Vagina (tissue), 2 donors: ENCODE results near the gene NLRP10. TPM values are rescaled to one million over a fixed set of nuclear protein-coding genes. Genes with fewer than 3 reads are reported as not detected.

Source experiments
- DNase-seq, 2 donors: peaks; one replicate each; pipeline ENCODE4 v3.0.0-alpha.2; 2017; ENCODE audit errors: extremely low spot score in 2 of 2
- H3K27ac ChIP-seq: fragments of 200-600 bp; sonication (generic); one replicate; pipeline ENCODE4 v1.5.1; 2019
- H3K27me3 ChIP-seq: fragments of 200-600 bp; sonication (generic); one replicate; pipeline ENCODE4 v1.5.1; 2019
- H3K36me3 ChIP-seq, 2 donors: fragments of 200-600 bp; sonication (generic); one replicate each; pipeline ENCODE4 v1.5.1; 2017 to 2019
- H3K4me1 ChIP-seq: fragments of 200-600 bp; sonication (generic); one replicate; pipeline ENCODE4 v1.5.1; 2019
- H3K4me3 ChIP-seq, 2 donors: fragments of 200-600 bp; sonication (generic); 1 replicate in 1 of 2; 2 replicates in 1 of 2; pipeline ENCODE4 v1.5.1; 2016 to 2019
- H3K9me3 ChIP-seq: fragments of 200-600 bp; sonication (generic); one replicate; pipeline ENCODE4 v1.5.1; 2019
- POLR2A ChIP-seq, 2 donors: fragments of 450-650 bp; IDR thresholded peaks; one replicate each; pipeline ENCODE4 v1.6.1; 2017; ENCODE audit warnings: antibody characterized with exemption in 2 of 2, mild to moderate bottlenecking in 2 of 2, moderate library complexity in 2 of 2
- POLR2AphosphoS5 ChIP-seq, 2 donors: sonication (generic); formaldehyde crosslinking; IDR thresholded peaks; one replicate each; pipeline ENCODE4 v1.9.0; 2017; ENCODE audit warnings: antibody characterized with exemption in 2 of 2, mild to moderate bottlenecking in 2 of 2, low read depth in 1 of 2; ENCODE audit not compliant: insufficient read depth in 1 of 2
- intact Hi-C: fragments of 100-400 bp; cut with DNase I; formaldehyde crosslinking; loops from one replicate; pipeline ENCODE4 v1.15.1; 2023
- total RNA-seq: library from RNA; depleted of rRNA; stranded (reverse); fragments of >200 nt; gene quantifications from one replicate; pipeline ENCODE4 v1.2.3, GENCODE V29; 2016
- TF ChIP-seq, protein P1 (sequence below), 3 experiments: fragments of 450-650 bp in 2 of 3; fragments of 200-600 bp in 1 of 3; sonication (generic) in 1 of 3; IDR thresholded peaks; one replicate each; pipeline ENCODE4 v1.5.1; 2017 to 2019; ENCODE audit warnings: antibody characterized with exemption in 3 of 3, mild to moderate bottlenecking in 2 of 3, moderate library complexity in 2 of 3

NLRP10 gene
- total RNA-seq, 1 donor from 2014 or later, result not detected

DNA sequence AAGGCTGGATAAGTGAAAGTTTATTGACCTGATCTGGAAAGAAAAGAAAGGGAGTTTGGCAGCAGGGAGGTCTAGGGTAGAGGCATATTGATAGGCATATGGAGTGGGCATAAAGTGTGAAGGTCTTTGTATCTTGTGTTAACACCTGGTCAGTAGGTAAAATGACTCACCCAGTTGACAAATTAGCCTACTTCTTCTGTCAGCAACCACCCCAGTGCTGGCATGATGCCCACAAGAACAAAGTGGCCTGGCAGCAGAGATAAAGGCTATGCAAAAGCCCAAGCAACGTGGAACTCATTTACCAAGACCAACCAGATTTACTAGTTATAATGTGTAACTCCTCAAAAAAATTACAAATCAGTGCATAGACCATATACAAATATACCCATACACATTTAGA is 28.6 kb downstream of the NLRP10 start:
- no peaks in the 10 kb centered on the region for H3K36me3 ChIP-seq
- H3K4me1 ChIP-seq, result no peaks in the 10 kb centered on the region
- TF ChIP-seq POLR2AphosphoS5 (IDR thresholded peaks at IDR 0.05; ENCODE audit: insufficient read depth in 1 of 2, low read depth in 1 of 2), result no peak
- TF ChIP-seq POLR2A (IDR thresholded peaks at IDR 0.05), result no peak
- TF ChIP-seq, protein P1, sequence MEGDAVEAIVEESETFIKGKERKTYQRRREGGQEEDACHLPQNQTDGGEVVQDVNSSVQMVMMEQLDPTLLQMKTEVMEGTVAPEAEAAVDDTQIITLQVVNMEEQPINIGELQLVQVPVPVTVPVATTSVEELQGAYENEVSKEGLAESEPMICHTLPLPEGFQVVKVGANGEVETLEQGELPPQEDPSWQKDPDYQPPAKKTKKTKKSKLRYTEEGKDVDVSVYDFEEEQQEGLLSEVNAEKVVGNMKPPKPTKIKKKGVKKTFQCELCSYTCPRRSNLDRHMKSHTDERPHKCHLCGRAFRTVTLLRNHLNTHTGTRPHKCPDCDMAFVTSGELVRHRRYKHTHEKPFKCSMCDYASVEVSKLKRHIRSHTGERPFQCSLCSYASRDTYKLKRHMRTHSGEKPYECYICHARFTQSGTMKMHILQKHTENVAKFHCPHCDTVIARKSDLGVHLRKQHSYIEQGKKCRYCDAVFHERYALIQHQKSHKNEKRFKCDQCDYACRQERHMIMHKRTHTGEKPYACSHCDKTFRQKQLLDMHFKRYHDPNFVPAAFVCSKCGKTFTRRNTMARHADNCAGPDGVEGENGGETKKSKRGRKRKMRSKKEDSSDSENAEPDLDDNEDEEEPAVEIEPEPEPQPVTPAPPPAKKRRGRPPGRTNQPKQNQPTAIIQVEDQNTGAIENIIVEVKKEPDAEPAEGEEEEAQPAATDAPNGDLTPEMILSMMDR (IDR thresholded peaks at IDR 0.05), result no peak
- no peaks in the 10 kb centered on the region for H3K27me3 ChIP-seq
- intact Hi-C loops, result no loop called here
- no peaks in the 10 kb centered on the region for H3K9me3 ChIP-seq
- DNase-seq, result no peak
- no peak overlapping the region for H3K27ac ChIP-seq
- no peak overlapping the region for H3K4me3 ChIP-seq

DNA sequence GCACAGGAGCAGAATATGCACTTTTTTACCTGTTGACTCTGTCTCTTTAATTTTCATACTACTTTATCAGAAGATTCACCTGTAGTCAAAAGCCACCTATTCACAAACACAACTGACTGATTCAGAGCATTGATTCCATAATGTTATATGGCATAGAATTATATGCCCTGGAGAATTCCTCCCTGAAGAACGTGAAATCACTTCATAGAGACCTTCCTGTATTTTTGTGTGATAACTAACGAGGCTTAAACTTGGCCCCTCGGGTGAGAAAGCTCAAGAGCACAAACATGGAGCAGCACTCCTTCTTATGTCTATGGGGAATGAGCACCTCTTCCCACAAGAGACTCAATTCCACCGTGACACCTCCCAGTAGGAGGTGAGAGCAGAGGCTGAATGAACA is 34.1 kb downstream of the NLRP10 start, which contains the start of gene OR10A6:
Gene OR10A6 (minus strand): TSS at position 101 of the 400 bp plus-strand sequence. CDS start 2,606 bp downstream, outside the sequence.
- no peaks in the 10 kb centered on the region for H3K36me3 ChIP-seq
- TF ChIP-seq POLR2A (IDR thresholded peaks at IDR 0.05) (no peak), POLR2AphosphoS5 (IDR thresholded peaks at IDR 0.05; ENCODE audit: insufficient read depth in 1 of 2, low read depth in 1 of 2) (no peak)
- TF ChIP-seq, protein P1 (IDR thresholded peaks at IDR 0.05), result no peak

DNA sequence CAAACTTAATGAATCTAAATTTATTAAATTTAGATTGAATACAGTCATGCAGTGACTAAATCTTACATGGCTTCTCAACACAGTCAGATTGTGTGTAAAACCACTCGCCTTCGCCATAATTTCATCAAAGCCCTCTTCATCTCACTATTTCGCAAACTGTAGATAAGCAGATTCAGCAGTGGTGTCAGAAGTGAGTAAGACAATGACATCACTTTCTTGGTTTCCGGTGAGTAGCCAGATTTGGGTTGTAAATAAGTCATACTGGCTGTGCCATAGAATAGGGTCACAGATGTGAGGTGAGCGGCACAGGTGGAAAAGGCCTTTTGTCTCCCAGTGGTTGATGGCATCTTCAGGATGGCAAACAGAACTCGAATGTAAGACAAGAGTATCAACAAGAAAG is 37.6 kb downstream of the NLRP10 start:
- no peaks in the 10 kb centered on the region for H3K9me3 ChIP-seq
- intact Hi-C loops, result no loop called here
- no peak overlapping the region for H3K4me3 ChIP-seq
- no peak for DNase-seq
- H3K27me3 ChIP-seq, result no peaks in the 10 kb centered on the region
- H3K36me3 ChIP-seq, result no peaks in the 10 kb centered on the region
- TF ChIP-seq POLR2A (IDR thresholded peaks at IDR 0.05), result no peak
- TF ChIP-seq POLR2AphosphoS5 (IDR thresholded peaks at IDR 0.05; ENCODE audit: insufficient read depth in 1 of 2, low read depth in 1 of 2), result no peak
- TF ChIP-seq, protein P1 (IDR thresholded peaks at IDR 0.05), result no peak
- no peaks in the 10 kb centered on the region for H3K4me1 ChIP-seq
- H3K27ac ChIP-seq, result no peak overlapping the region

More for the DNA sequence above, 34.1 kb downstream of the NLRP10 start, which contains the start of gene OR10A6:
- Histone ChIP-seq H3K27me3 (no peaks in the 10 kb centered on the region), H3K9me3 (no peaks in the 10 kb centered on the region), H3K27ac (no peak within 1 kb of the TSS), H3K4me1 (no peaks in the 10 kb centered on the region), H3K4me3 (no peak within 1 kb of the TSS)
- DNase-seq, result no peak
- intact Hi-C loops, result no loop called here

DNA sequence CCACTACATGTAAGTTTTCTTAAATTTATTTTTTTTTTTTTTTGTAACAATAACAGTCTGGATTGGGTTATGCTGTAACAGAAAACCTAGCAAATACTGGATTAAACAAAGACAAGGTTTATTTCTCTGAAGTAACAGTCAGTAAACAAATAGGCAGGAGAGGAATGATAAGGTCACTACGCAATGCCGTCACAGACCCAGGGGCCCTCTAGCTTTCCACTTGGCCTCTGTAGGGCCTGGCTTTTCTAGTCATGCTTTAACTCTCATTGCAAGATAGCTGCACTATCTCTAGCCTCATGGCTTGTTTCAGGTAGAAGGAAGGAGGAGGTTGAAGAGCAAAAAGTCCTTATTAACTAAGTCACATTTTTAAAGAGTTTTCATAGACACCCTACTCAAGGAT is 40.7 kb downstream of the NLRP10 start:
- TF ChIP-seq, protein P1 (IDR thresholded peaks at IDR 0.05), result no peak
- TF ChIP-seq POLR2A (IDR thresholded peaks at IDR 0.05) (no peak), POLR2AphosphoS5 (IDR thresholded peaks at IDR 0.05; ENCODE audit: insufficient read depth in 1 of 2, low read depth in 1 of 2) (no peak)
- no peaks in the 10 kb centered on the region for H3K4me1 ChIP-seq
- DNase-seq, result no peak
- no peak overlapping the region for H3K27ac ChIP-seq
- H3K27me3 ChIP-seq, result no peaks in the 10 kb centered on the region
- no peak overlapping the region for H3K4me3 ChIP-seq
- intact Hi-C loops, result no loop called here
- no peaks in the 10 kb centered on the region for H3K36me3 ChIP-seq
- H3K9me3 ChIP-seq, result no peaks in the 10 kb centered on the region

DNA sequence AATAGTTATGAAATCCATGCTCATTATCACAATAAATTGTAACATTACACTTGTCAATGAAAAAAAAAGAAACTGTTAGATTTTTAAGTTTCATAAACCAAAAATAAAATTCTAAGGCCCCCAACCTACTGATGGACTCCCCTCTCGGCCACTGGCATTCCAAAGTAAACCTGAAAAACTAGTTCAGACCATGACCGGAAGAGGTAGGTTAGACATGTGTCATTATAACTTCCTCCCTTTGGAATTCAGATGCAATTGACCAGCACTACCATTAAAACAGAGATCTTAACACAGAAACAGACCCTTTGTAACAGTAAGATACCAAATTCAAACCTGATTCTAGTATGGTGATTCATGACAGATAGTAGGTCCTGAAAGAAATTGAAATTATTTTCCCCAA is 47.1 kb downstream of the NLRP10 start:
- no peak for DNase-seq
- Histone ChIP-seq H3K36me3 (no peaks in the 10 kb centered on the region), H3K4me3 (no peak overlapping the region), H3K9me3 (no peaks in the 10 kb centered on the region), H3K27me3 (no peaks in the 10 kb centered on the region), H3K4me1 (no peaks in the 10 kb centered on the region), H3K27ac (no peak overlapping the region)
- TF ChIP-seq POLR2A (IDR thresholded peaks at IDR 0.05), result no peak
- TF ChIP-seq POLR2AphosphoS5 (IDR thresholded peaks at IDR 0.05; ENCODE audit: insufficient read depth in 1 of 2, low read depth in 1 of 2), result no peak
- TF ChIP-seq, protein P1 (IDR thresholded peaks at IDR 0.05), result no peak
- intact Hi-C loops, result no loop called here
